Measurements from ENCODE around the gene COBL.

The COBL gene

GRCh38 chr7:51139796-51140195 is 176.8 kb downstream of the COBL start:
- H3K27me3 ChIP-seq (ENCODE audit: control insufficient read depth, low read length) = 0 out of 2 replicates have a peak, but pooled peaks cover 4% of the 10 kb centered on the region
- no peaks in the 10 kb centered on the region for H3K79me2 ChIP-seq (ENCODE audit: control insufficient read depth, low read length)

GRCh38 chr7:51138123-51139085 is 178.2 kb downstream of the COBL start:
- no peaks in the 10 kb centered on the region for H3K9me3 ChIP-seq (ENCODE audit: control insufficient read depth, insufficient read depth, low read length)
- no peaks in the 10 kb centered on the region for H4K20me1 ChIP-seq (ENCODE audit: control insufficient read depth, insufficient read depth, low read depth, low read length)
- peaks cover 9% of the 10 kb centered on the region; the same call in 1 of the 2 replicates for H3K4me1 ChIP-seq (ENCODE audit: control insufficient read depth, low read length)
- no peaks in the 10 kb centered on the region for H3K9me2 ChIP-seq (replicated peaks; ENCODE audit: control insufficient read depth, low read length)
- H3K4me2 ChIP-seq (ENCODE audit: low read length) = no peak overlapping the region
- H3K79me2 ChIP-seq (ENCODE audit: control insufficient read depth, low read length) = no peaks in the 10 kb centered on the region
- no peaks in the 10 kb centered on the region for H3F3A ChIP-seq (ENCODE audit: control insufficient read depth, insufficient read depth)
- H3K27ac ChIP-seq (ENCODE audit: low read depth, low read length) = no peak overlapping the region
- H3K4me3 ChIP-seq (ENCODE audit: low read length) = no peak overlapping the region
- no peaks in the 10 kb centered on the region for H3K36me3 ChIP-seq (ENCODE audit: control insufficient read depth, low read length)
- TF ChIP-seq CTCF (IDR thresholded peaks at IDR 0.05; ENCODE audit: low read depth, low read length, poor library complexity, severe bottlenecking) = no peak
- no peak for TF ChIP-seq EZH2phosphoT487 (IDR thresholded peaks at IDR 0.05; ENCODE audit: borderline replicate concordance, low read length)
- H3K27me3 ChIP-seq (ENCODE audit: control insufficient read depth, low read length) = 0 out of 2 replicates have a peak, but pooled peaks cover 4% of the 10 kb centered on the region

More at GRCh38 chr7:51139796-51140195, 176.8 kb downstream of the COBL start:
- TF ChIP-seq CTCF (IDR thresholded peaks at IDR 0.05; ENCODE audit: low read depth, low read length, poor library complexity, severe bottlenecking) = no peak
- Histone ChIP-seq H3K9me2 (replicated peaks; ENCODE audit: control insufficient read depth, low read length) (no peaks in the 10 kb centered on the region), H3K9me3 (ENCODE audit: control insufficient read depth, insufficient read depth, low read length) (no peaks in the 10 kb centered on the region), H3K4me1 (ENCODE audit: control insufficient read depth, low read length) (peaks cover 9% of the 10 kb centered on the region; the same call in 1 of the 2 replicates), H3K4me2 (ENCODE audit: low read length) (no peak overlapping the region), H3K36me3 (ENCODE audit: control insufficient read depth, low read length) (no peaks in the 10 kb centered on the region), H3K27ac (ENCODE audit: low read depth, low read length) (no peak overlapping the region), H4K20me1 (ENCODE audit: control insufficient read depth, insufficient read depth, low read depth, low read length) (no peaks in the 10 kb centered on the region), H3K4me3 (ENCODE audit: low read length) (no peak overlapping the region), H3F3A (ENCODE audit: control insufficient read depth, insufficient read depth) (no peaks in the 10 kb centered on the region)

GRCh38 chr7:51135576-51135975 is 181.0 kb downstream of the COBL start:
- TF ChIP-seq CTCF (IDR thresholded peaks at IDR 0.05; ENCODE audit: low read depth, low read length, poor library complexity, severe bottlenecking) = no peak
- TF ChIP-seq EZH2phosphoT487 (IDR thresholded peaks at IDR 0.05; ENCODE audit: borderline replicate concordance, low read length) = no peak
- no peak overlapping the region for H3K4me3 ChIP-seq (ENCODE audit: low read length)
- H3K4me2 ChIP-seq (ENCODE audit: low read length) = no peak overlapping the region
- no peaks in the 10 kb centered on the region for H3K79me2 ChIP-seq (ENCODE audit: control insufficient read depth, low read length)
- no peaks in the 10 kb centered on the region for H3K9me3 ChIP-seq (ENCODE audit: control insufficient read depth, insufficient read depth, low read length)
- no peaks in the 10 kb centered on the region for H4K20me1 ChIP-seq (ENCODE audit: control insufficient read depth, insufficient read depth, low read depth, low read length)
- no peak overlapping the region for H3K27ac ChIP-seq (ENCODE audit: low read depth, low read length)
- H3K36me3 ChIP-seq (ENCODE audit: control insufficient read depth, low read length) = no peaks in the 10 kb centered on the region
- peaks cover 9% of the 10 kb centered on the region; the same call in 1 of the 2 replicates for H3K4me1 ChIP-seq (ENCODE audit: control insufficient read depth, low read length)
- H3K27me3 ChIP-seq (ENCODE audit: control insufficient read depth, low read length) = 0 out of 2 replicates have a peak, but pooled peaks cover 2% of the 10 kb centered on the region
- no peaks in the 10 kb centered on the region for H3K9me2 ChIP-seq (replicated peaks; ENCODE audit: control insufficient read depth, low read length)
- H3F3A ChIP-seq (ENCODE audit: control insufficient read depth, insufficient read depth) = no peaks in the 10 kb centered on the region
